ENCODE measurements around the gene SLC25A40.

Gene SLC25A40

DNA sequence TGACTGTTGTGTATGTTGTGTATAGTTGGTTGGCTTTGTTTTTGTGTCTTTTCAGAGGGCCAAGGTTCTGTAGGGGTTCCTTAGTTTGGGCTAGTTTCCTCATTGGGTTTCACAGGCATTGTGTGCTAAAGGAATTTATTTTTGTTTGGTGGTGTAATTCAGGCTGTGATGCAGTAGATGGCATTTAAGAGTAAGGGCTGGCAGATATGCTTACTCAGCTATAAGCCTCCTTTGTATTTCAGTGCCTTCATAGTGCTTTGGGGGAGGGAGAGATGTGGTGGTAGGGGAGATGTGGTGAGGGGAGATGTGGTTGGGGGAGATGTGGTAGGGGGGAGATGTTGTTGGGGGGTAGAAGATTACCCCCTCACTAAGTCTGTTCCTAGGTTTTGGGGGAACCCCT is 91.7 kb downstream of the SLC25A40 start:
- DNase-seq (ENCODE audit: low read depth), result no peak

All from T follicular helper cell (primary cell).